Natural killer cell (primary cell): ENCODE results near the gene SEC14L1. TPM values are rescaled to one million over a fixed set of nuclear protein-coding genes. Genes with fewer than 3 reads are reported as not detected.

Experiments
- ATAC-seq, 3 donors: fragments of 150-1000 bp in 2 of 3; fragments of 200-7000 bp in 1 of 3; cut with Tn5 transposase; 1 replicate in 1 of 3; 2 replicates in 2 of 3; pipeline ENCODE4 v1.10.0; 2021; ENCODE audit warnings: mild to moderate bottlenecking in 2 of 3, moderate library complexity in 2 of 3
- DNase-seq, 2 donors: peaks; one replicate each; pipeline versions ENCODE4 v3.0.0 to v3.0.0-alpha.2; 2013 to 2021; ENCODE audit warnings: mixed read lengths in 1 of 2
- H3K27ac ChIP-seq: one replicate; pipeline ENCODE4 v1.5.1; 2013; ENCODE audit warnings: mild to moderate bottlenecking, low read length
- H3K27me3 ChIP-seq: one replicate; pipeline ENCODE4 v1.6.1; 2013; ENCODE audit warnings: low read length; ENCODE audit not compliant: control insufficient read depth, insufficient read depth
- H3K36me3 ChIP-seq: one replicate; pipeline ENCODE4 v1.6.1; 2013; ENCODE audit warnings: low read length; ENCODE audit not compliant: control insufficient read depth, insufficient read depth
- H3K4me1 ChIP-seq: one replicate; pipeline ENCODE4 v1.6.1; 2013; ENCODE audit warnings: low read length; ENCODE audit not compliant: control insufficient read depth, insufficient read depth
- H3K4me3 ChIP-seq: one replicate; pipeline ENCODE4 v1.5.1; 2013; ENCODE audit warnings: low read length
- H3K9me3 ChIP-seq: one replicate; pipeline ENCODE4 v1.6.1; 2013; ENCODE audit warnings: low read length; ENCODE audit not compliant: control insufficient read depth, insufficient read depth
- H3K27ac Mint-ChIP-seq, 2 donors: one replicate each; pipeline ENCODE4 v1.8.0; 2022; ENCODE audit warnings: mild to moderate bottlenecking in 2 of 2, mixed read lengths in 2 of 2, moderate library complexity in 1 of 2
- H3K27me3 Mint-ChIP-seq, 2 donors: one replicate each; pipeline ENCODE4 v1.8.0; 2022; ENCODE audit warnings: low read depth in 2 of 2, mixed read lengths in 2 of 2
- H3K36me3 Mint-ChIP-seq: one replicate; pipeline ENCODE4 v1.8.0; 2022; ENCODE audit warnings: mixed read lengths
- H3K4me1 Mint-ChIP-seq, 2 donors: one replicate each; pipeline ENCODE4 v1.8.0; 2022; ENCODE audit warnings: mixed read lengths in 2 of 2
- H3K4me3 Mint-ChIP-seq: one replicate; pipeline ENCODE4 v1.8.0; 2022; ENCODE audit warnings: mild to moderate bottlenecking, moderate library complexity, mixed read lengths
- H3K9me3 Mint-ChIP-seq, 2 donors: one replicate each; pipeline ENCODE4 v1.8.0; 2022; ENCODE audit warnings: mixed read lengths in 2 of 2
- WGBS: methylation state at CpG from one replicate; pipeline ENCODE4 v1.1.7; 2013; ENCODE audit warnings: missing lambda C conversion rate; ENCODE audit not compliant: insufficient coverage; 5-methylcytosine and 5-hydroxymethylcytosine counted together
- intact Hi-C: fragments of 100-400 bp; cut with micrococcal nuclease; formaldehyde crosslinking; loops from one replicate; pipeline ENCODE4 v1.14.2; 2022
- total RNA-seq, 4 donors: library from RNA; stranded (reverse); fragments of 120-200 nt in 1 of 4; gene quantifications; one replicate each; pipeline versions ENCODE4 v1.2.3 to v1.2.4, GENCODE V29; 2013 to 2022
- TF ChIP-seq, protein P1 (sequence below): fragments of 200-600 bp; IDR thresholded peaks from one replicate; pipeline ENCODE4 v1.8.0; 2022; ENCODE audit warnings: antibody characterized with exemption

SEC14L1 gene
- total RNA-seq, 3 donors from 2014 or later (not counting 1 experiment from before 2014, with no cell fraction given) = 129 to 160 (median 129) TPM

- Mint-ChIP-seq H3K4me3 (no peak overlapping the region), H3K4me1 (no peaks in the 10 kb centered on the region), H3K9me3 (no peaks in the 10 kb centered on the region), H3K27me3 (no peaks in the 10 kb centered on the region), H3K36me3 (no peaks in the 10 kb centered on the region), H3K27ac (no peak overlapping the region)
- DNase-seq = no peak
- Histone ChIP-seq H3K27me3 (no peaks in the 10 kb centered on the region), H3K4me1 (no peaks in the 10 kb centered on the region), H3K4me3 (no peak overlapping the region), H3K9me3 (no peaks in the 10 kb centered on the region), H3K27ac (no peak overlapping the region), H3K36me3 (no peaks in the 10 kb centered on the region)
- TF ChIP-seq, protein P1, sequence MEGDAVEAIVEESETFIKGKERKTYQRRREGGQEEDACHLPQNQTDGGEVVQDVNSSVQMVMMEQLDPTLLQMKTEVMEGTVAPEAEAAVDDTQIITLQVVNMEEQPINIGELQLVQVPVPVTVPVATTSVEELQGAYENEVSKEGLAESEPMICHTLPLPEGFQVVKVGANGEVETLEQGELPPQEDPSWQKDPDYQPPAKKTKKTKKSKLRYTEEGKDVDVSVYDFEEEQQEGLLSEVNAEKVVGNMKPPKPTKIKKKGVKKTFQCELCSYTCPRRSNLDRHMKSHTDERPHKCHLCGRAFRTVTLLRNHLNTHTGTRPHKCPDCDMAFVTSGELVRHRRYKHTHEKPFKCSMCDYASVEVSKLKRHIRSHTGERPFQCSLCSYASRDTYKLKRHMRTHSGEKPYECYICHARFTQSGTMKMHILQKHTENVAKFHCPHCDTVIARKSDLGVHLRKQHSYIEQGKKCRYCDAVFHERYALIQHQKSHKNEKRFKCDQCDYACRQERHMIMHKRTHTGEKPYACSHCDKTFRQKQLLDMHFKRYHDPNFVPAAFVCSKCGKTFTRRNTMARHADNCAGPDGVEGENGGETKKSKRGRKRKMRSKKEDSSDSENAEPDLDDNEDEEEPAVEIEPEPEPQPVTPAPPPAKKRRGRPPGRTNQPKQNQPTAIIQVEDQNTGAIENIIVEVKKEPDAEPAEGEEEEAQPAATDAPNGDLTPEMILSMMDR = no peak
- 91% methylated on average over 23 of the region's 23 CpGs for WGBS
- intact Hi-C loops = no loop called here
- ATAC-seq = no peak
These were observed 86.9 kb downstream of the SEC14L1 start for GRCh38 chr17:77227461-77228240.

DNA sequence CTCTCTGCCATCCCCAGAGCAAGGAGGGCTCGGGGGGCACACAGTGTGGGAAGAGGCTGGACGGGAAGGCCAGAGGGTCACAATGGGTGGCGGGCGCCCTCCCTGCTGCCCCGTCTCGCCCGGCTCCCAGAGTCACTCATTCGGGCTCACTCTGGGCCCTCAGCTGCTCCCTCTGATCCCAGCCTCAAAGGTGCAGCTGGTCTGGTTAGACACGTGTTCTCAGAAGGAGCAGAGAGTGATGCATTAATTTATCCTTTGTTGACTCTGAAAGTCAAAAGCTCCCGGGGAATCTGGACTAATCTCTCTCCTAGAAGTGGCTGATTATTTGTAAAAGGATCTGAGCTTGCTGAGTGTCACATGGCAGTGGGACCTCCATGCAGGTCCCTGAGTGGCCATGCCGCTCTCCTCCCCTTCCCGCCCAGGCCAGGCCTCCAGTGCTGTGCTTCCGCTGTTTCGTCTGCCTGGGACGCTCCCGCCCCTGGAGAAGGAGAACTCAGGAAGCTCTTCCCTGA is 87.5 kb downstream of the SEC14L1 start:
- no peaks in the 10 kb centered on the region for H3K36me3 ChIP-seq
- H3K9me3 ChIP-seq = no peaks in the 10 kb centered on the region
- ATAC-seq (no peak), DNase-seq (no peak)
- H3K4me1 ChIP-seq = no peaks in the 10 kb centered on the region
- no peak overlapping the region for H3K4me3 ChIP-seq
- Mint-ChIP-seq H3K36me3 (no peaks in the 10 kb centered on the region), H3K4me3 (no peak overlapping the region), H3K4me1 (no peaks in the 10 kb centered on the region), H3K9me3 (no peaks in the 10 kb centered on the region), H3K27ac (no peak overlapping the region), H3K27me3 (no peaks in the 10 kb centered on the region)
- 91% methylated on average over 16 of the region's 16 CpGs for WGBS
- H3K27ac ChIP-seq = no peak overlapping the region
- intact Hi-C loops = no loop called here
- no peaks in the 10 kb centered on the region for H3K27me3 ChIP-seq
- TF ChIP-seq, protein P1 = no peak

GRCh38 chr17:77228816-77229215 is 88.0 kb downstream of the SEC14L1 start:
- WGBS = 98% methylated on average over 10 of the region's 13 CpGs
- no peaks in the 10 kb centered on the region for H3K36me3 Mint-ChIP-seq

More at GRCh38 chr17:77228816-77229215, 88.0 kb downstream of the SEC14L1 start:
- H3K9me3 Mint-ChIP-seq = no peaks in the 10 kb centered on the region
- no peak overlapping the region for H3K27ac Mint-ChIP-seq
- no peaks in the 10 kb centered on the region for H3K27me3 Mint-ChIP-seq
- no peaks in the 10 kb centered on the region for H3K9me3 ChIP-seq
- no peaks in the 10 kb centered on the region for H3K4me1 Mint-ChIP-seq
- no peak overlapping the region for H3K4me3 ChIP-seq
- DNase-seq (no peak), ATAC-seq (no peak)
- no peaks in the 10 kb centered on the region for H3K4me1 ChIP-seq
- H3K27ac ChIP-seq = no peak overlapping the region
- no peak overlapping the region for H3K4me3 Mint-ChIP-seq
- H3K27me3 ChIP-seq = no peaks in the 10 kb centered on the region
- TF ChIP-seq, protein P1 = no peak
- intact Hi-C loops = no loop called here
- H3K36me3 ChIP-seq = no peaks in the 10 kb centered on the region
